GM06990 (cell line): Measurements from ENCODE around the gene PROSER3.

Experiments used
- DNase-seq: peaks from one replicate; pipeline ENCODE4 v3.0.0-alpha.2; 2011; ENCODE audit not compliant: insufficient read length; ENCODE audit errors: extremely low read depth
- H3K27me3 ChIP-seq: replicated peaks from 2 replicates; pipeline ENCODE4 v1.6.0; 2011; ENCODE audit warnings: low read length; ENCODE audit not compliant: control insufficient read depth, insufficient read depth
- H3K36me3 ChIP-seq: 2 replicates; pipeline ENCODE4 v1.5.1; 2011; ENCODE audit warnings: low read length; ENCODE audit not compliant: control insufficient read depth, insufficient read depth
- H3K4me3 ChIP-seq: replicated peaks from 2 replicates; pipeline ENCODE4 v1.5.1; 2011; ENCODE audit warnings: low read depth, mild to moderate bottlenecking, control low read depth, low read length
- TF ChIP-seq, protein P1 (sequence below): IDR thresholded peaks from 2 replicates; pipeline ENCODE4 v1.5.1; 2011; ENCODE audit warnings: low read length, control low read depth, mild to moderate bottlenecking, inconsistent platforms; ENCODE audit not compliant: insufficient read depth, poor library complexity, severe bottlenecking

The PROSER3 gene

DNA sequence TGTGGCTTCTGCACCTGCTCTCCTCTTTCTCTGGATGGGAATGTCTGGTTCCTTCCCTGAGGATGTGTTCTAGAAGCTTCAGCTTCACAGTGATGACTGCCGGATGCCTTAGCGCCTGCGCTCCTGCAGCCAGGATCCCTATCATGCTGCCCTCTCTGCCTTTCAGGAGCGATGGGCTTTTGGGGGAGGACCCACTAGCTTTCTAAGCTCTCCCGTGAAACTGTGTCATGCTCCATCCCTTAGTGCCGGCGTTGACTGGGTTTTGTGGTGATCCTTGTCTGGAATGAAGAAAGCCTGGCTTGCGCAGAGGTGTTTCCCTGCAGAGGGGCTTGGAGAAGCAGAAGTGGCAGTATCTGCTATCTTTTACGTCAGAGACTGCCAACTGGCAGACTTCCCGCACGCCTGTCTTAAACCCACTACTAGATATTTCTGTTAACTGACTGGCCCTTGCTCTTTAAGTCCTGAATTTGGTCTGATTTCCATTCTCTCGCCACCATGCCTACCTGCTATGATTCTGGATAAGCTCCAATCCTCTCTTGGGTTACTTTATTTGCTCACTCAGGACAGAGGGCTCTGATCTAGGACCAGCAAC is 44.0 kb upstream of the PROSER3 start:
- Histone ChIP-seq H3K27me3 (no peaks in the 10 kb centered on the region), H3K4me3 (peak overlapping the region; percentile 85), H3K36me3 (peaks cover 7% of the 10 kb centered on the region)
- no peak for DNase-seq
- TF ChIP-seq, protein P1, sequence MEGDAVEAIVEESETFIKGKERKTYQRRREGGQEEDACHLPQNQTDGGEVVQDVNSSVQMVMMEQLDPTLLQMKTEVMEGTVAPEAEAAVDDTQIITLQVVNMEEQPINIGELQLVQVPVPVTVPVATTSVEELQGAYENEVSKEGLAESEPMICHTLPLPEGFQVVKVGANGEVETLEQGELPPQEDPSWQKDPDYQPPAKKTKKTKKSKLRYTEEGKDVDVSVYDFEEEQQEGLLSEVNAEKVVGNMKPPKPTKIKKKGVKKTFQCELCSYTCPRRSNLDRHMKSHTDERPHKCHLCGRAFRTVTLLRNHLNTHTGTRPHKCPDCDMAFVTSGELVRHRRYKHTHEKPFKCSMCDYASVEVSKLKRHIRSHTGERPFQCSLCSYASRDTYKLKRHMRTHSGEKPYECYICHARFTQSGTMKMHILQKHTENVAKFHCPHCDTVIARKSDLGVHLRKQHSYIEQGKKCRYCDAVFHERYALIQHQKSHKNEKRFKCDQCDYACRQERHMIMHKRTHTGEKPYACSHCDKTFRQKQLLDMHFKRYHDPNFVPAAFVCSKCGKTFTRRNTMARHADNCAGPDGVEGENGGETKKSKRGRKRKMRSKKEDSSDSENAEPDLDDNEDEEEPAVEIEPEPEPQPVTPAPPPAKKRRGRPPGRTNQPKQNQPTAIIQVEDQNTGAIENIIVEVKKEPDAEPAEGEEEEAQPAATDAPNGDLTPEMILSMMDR, result no peak

DNA sequence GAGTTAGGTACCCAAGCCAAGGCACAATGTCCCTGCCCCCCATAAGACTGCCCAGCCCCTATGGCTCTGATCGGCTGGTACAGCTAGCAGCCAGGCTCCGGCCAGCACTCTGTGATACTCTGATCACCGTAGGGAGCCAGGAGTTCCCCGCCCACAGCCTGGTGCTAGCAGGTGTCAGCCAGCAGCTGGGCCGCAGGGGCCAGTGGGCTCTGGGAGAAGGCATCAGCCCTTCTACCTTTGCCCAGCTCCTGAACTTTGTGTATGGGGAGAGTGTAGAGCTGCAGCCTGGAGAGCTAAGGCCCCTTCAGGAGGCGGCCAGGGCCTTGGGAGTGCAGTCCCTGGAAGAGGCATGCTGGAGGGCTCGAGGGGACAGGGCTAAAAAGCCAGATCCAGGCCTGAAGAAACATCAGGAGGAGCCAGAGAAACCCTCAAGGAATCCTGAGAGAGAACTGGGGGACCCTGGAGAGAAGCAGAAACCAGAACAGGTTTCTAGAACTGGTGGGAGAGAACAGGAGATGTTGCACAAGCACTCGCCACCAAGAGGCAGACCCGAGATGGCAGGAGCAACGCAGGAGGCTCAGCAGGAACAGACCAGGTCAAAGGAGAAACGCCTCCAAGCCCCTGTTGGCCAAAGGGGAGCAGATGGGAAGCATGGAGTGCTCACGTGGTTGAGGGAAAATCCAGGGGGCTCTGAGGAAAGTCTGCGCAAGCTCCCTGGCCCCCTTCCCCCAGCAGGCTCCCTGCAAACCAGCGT is 43.2 kb upstream of the PROSER3 start:
- DNase-seq, result no peak
- TF ChIP-seq, protein P1, result peak; percentile 43
- Histone ChIP-seq H3K4me3 (peak overlapping the region; percentile 85), H3K36me3 (peaks cover 7% of the 10 kb centered on the region), H3K27me3 (no peaks in the 10 kb centered on the region)

GRCh38 chr19:35715355-35715809 is 42.6 kb upstream of the PROSER3 start:
- H3K36me3 ChIP-seq, result peaks cover 8% of the 10 kb centered on the region
- no peaks in the 10 kb centered on the region for H3K27me3 ChIP-seq
- TF ChIP-seq, protein P1, result no peak
- H3K4me3 ChIP-seq, result peak overlapping the region; percentile 85
- DNase-seq, result no peak

DNA sequence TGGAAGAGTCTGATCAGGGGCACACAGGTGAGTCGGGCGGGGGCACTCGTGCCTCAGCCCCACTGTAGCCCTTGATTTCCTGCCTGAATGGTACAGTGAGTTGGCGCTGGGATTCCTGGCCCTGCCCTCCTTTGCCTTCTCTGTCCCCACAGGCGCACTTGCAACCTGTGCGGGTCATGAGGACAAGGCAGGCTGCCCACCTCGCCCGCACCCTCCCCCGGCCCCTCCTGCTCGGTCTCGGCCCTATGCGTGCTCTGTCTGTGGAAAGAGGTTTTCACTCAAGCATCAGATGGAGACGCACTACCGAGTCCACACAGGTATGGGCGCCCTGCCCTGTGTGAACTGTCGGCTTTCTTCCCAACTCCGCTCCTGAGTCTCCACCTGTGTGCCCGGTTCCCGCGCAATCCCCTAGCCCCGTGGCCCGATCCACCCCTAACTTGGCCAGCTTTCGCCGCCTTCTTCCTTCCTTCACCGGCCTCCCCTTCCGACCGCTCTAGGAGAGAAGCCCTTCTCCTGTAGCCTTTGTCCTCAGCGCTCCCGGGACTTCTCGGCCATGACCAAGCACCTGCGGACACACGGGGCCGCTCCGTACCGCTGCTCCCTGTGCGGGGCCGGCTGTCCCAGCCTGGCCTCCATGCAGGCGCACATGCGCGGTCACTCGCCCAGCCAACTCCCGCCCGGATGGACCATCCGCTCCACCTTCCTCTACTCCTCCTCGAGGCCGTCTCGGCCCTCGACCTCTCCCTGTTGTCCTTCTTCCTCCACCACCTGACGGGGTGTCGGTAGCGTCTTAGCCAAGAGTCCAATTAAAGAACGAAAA is 41.8 kb upstream of the PROSER3 start:
- Histone ChIP-seq H3K36me3 (peaks cover 12% of the 10 kb centered on the region), H3K27me3 (no peaks in the 10 kb centered on the region), H3K4me3 (peak overlapping the region; percentile 85)
- no peak for DNase-seq
- TF ChIP-seq, protein P1, result no peak

DNA sequence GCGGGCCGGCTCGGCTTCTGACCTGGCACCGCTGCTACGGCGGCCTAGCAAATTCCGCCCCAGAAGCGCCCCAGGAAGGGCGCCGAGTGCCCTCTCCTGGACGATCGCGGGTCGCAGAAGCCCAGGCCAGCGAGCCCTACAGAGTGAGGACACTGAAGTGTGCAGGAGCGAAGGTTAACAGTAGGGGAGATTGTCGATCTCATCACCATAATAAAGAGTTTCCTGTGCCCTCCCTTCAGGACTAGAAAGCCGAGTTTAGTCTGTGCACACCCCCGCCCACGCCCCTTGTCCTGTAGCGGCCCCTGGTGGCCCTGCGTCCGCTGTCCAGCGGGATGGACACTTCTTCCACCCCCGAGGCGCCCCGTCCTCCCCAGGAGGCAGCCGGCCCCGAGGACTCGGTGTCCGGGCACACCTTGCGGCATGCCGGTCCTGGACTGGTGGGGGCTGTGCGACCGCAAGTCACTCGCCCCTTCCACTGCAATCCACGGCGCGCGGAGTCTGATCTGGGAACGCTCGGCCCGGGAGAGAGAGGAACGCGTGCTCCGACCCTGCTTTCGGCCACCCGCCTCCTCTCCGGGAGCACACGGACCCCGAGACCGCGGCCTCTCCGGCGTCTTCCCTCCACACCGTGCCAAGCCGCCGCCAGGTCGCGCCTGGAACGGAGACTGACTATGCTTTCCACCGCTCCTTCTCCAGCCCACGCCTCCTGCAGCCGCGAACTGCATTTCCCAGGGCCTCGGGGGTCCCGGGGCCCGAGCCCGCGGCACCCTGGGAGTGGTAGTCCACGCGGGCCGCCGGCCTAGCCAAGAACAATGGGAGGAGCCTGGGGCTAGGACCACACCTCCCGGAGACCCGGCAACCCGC is 40.9 kb upstream of the PROSER3 start:
- DNase-seq, result peak; percentile 86
- Histone ChIP-seq H3K36me3 (peaks cover 18% of the 10 kb centered on the region), H3K4me3 (peak overlapping the region; percentile 85), H3K27me3 (no peaks in the 10 kb centered on the region)
- TF ChIP-seq, protein P1, result peak; percentile 88
